Stimulated activated CD4-positive, alpha-beta T cell treated with anti-CD3 and anti-CD28 coated beads, Interleukin-1b, Interleukin-23, amount 100 ng/mL, for 4 hours (primary cell): ENCODE results near the gene AP1M2.

ENCODE experiments used
- DNase-seq, 2 donors: peaks; one replicate each; pipeline ENCODE4 v3.0.0-alpha.2; 2020; ENCODE audit warnings: low read depth in 2 of 2

Gene AP1M2

GRCh38 chr19:10587022-10587838 lies at the start of gene AP1M2:
Gene AP1M2, minus strand, starts transcription at chr19:10587312. Its CDS starts 81 bp downstream, at chr19:10587231.
- DNase-seq, result no peak

- DNase-seq, result no peak
Observed at GRCh38 chr19:10636304-10636972, 49.3 kb upstream of the AP1M2 start.

- DNase-seq, result no peak
Observed at GRCh38 chr19:10634963-10635362, 47.9 kb upstream of the AP1M2 start.

GRCh38 chr19:10634430-10634829 lies 47.3 kb upstream of the AP1M2 start:
- DNase-seq, result no peak

- no peak for DNase-seq
Observed at GRCh38 chr19:10631874-10632273, 44.8 kb upstream of the AP1M2 start.

GRCh38 chr19:10625762-10626138 lies 38.6 kb upstream of the AP1M2 start:
- DNase-seq, result no peak

GRCh38 chr19:10625003-10625761 lies 38.1 kb upstream of the AP1M2 start, which contains the start of gene SLC44A2:
Gene SLC44A2, plus strand, starts transcription at chr19:10625553. Its CDS starts 81 bp downstream, at chr19:10625634.
- no peak for DNase-seq

- DNase-seq, result no peak
Observed at GRCh38 chr19:10624585-10624984, 37.5 kb upstream of the AP1M2 start.

- DNase-seq, result no peak
Observed at GRCh38 chr19:10621966-10622365, 34.9 kb upstream of the AP1M2 start.

GRCh38 chr19:10620786-10621185 lies 33.7 kb upstream of the AP1M2 start:
- no peak for DNase-seq

GRCh38 chr19:10618846-10619245 lies 31.7 kb upstream of the AP1M2 start:
- DNase-seq, result no peak

- no peak for DNase-seq
Observed at GRCh38 chr19:10617409-10618121, 30.5 kb upstream of the AP1M2 start.

- no peak for DNase-seq
Observed at GRCh38 chr19:10615429-10616023, 28.4 kb upstream of the AP1M2 start.

GRCh38 chr19:10612499-10613119 lies 25.5 kb upstream of the AP1M2 start:
- DNase-seq, result no peak

GRCh38 chr19:10611907-10612306 lies 24.8 kb upstream of the AP1M2 start:
- no peak for DNase-seq

- no peak for DNase-seq
Observed at GRCh38 chr19:10604460-10604980, 17.4 kb upstream of the AP1M2 start.

- no peak for DNase-seq
Observed at GRCh38 chr19:10603873-10604459, 16.9 kb upstream of the AP1M2 start.

- DNase-seq, result peak; percentile 54 to 63
Observed at GRCh38 chr19:10603084-10603872, 16.2 kb upstream of the AP1M2 start.

GRCh38 chr19:10602330-10603083 lies 15.4 kb upstream of the AP1M2 start:
- DNase-seq, result peak; percentile 89 to 96
